Liver (tissue), 9 donors: ENCODE data around the gene MFSD6. TPM values are rescaled to one million over a fixed set of nuclear protein-coding genes. Genes with fewer than 3 reads are reported as not detected.

ENCODE experiments used
- DNase-seq: peaks from one replicate; pipeline ENCODE4 v3.0.0-alpha.2; 2017; ENCODE audit warnings: low spot score
- H3K27ac ChIP-seq, 2 donors: one replicate each; pipeline ENCODE4 v1.7.0; 2013; ENCODE audit warnings: inconsistent platforms in 2 of 2, low read length in 2 of 2, control low read depth in 1 of 2, low read depth in 1 of 2, mild to moderate bottlenecking in 1 of 2
- H3K27me3 ChIP-seq, 4 donors: one replicate each; pipeline versions ENCODE4 v1.6.1 to v1.7.0; 2013; ENCODE audit warnings: low read length in 3 of 4, inconsistent platforms in 1 of 4, mild to moderate bottlenecking in 1 of 4, moderate library complexity in 1 of 4; ENCODE audit not compliant: control insufficient read depth in 4 of 4, insufficient read depth in 4 of 4
- H3K36me3 ChIP-seq, 4 donors: one replicate each; pipeline versions ENCODE4 v1.6.1 to v1.7.0; 2013; ENCODE audit warnings: low read length in 3 of 4, mild to moderate bottlenecking in 3 of 4, low read depth in 1 of 4, moderate library complexity in 1 of 4; ENCODE audit not compliant: control insufficient read depth in 4 of 4, insufficient read depth in 3 of 4
- H3K4me1 ChIP-seq, 4 donors: one replicate each; pipeline versions ENCODE4 v1.6.1 to v1.7.0; 2013; ENCODE audit warnings: low read length in 3 of 4, mild to moderate bottlenecking in 3 of 4, moderate library complexity in 1 of 4; ENCODE audit not compliant: control insufficient read depth in 4 of 4, insufficient read depth in 4 of 4
- H3K4me3 ChIP-seq, 3 donors: one replicate each; pipeline versions ENCODE4 v1.6.1 to v1.7.0; 2013; ENCODE audit warnings: low read length in 3 of 3, control low read depth in 1 of 3, low read depth in 1 of 3, mild to moderate bottlenecking in 1 of 3
- H3K9ac ChIP-seq, 2 donors: one replicate each; pipeline ENCODE4 v1.7.0; 2013; ENCODE audit warnings: low read length in 2 of 2, mild to moderate bottlenecking in 2 of 2, moderate library complexity in 2 of 2, control low read depth in 1 of 2, low read depth in 1 of 2
- H3K9me3 ChIP-seq, 4 donors: one replicate each; pipeline versions ENCODE4 v1.6.1 to v1.7.0; 2013; ENCODE audit warnings: low read length in 3 of 4; ENCODE audit not compliant: control insufficient read depth in 4 of 4
- ATF3 ChIP-seq: IDR thresholded peaks from 2 replicates; pipeline ENCODE4 v1.6.1; 2016; ENCODE audit warnings: antibody characterized with exemption
- FOXA2 ChIP-seq: IDR thresholded peaks from 2 replicates; pipeline ENCODE4 v1.6.1; 2016; ENCODE audit warnings: antibody characterized with exemption
- HNF4A ChIP-seq, 2 donors: conservative IDR thresholded peaks; 2 replicates each; pipeline ENCODE4 v1.6.1; 2016; ENCODE audit warnings: antibody characterized with exemption in 2 of 2, mild to moderate bottlenecking in 2 of 2
- JUND ChIP-seq, 2 donors: IDR thresholded peaks; 2 replicates each; pipeline ENCODE4 v1.6.1; 2016; ENCODE audit warnings: antibody characterized with exemption in 2 of 2
- MAX ChIP-seq: IDR thresholded peaks from 2 replicates; pipeline ENCODE4 v1.6.1; 2016; ENCODE audit warnings: antibody characterized with exemption
- NR2F2 ChIP-seq: IDR thresholded peaks from 2 replicates; pipeline ENCODE4 v1.6.1; 2016; ENCODE audit warnings: antibody characterized with exemption
- RAD21 ChIP-seq, 2 donors: IDR thresholded peaks; 2 replicates each; pipeline ENCODE4 v1.6.1; 2016; ENCODE audit warnings: antibody characterized with exemption in 2 of 2, mild to moderate bottlenecking in 2 of 2
- RXRA ChIP-seq, 2 donors: IDR thresholded peaks; 2 replicates each; pipeline ENCODE4 v1.6.1; 2017 to 2018; ENCODE audit warnings: antibody characterized with exemption in 2 of 2, mild to moderate bottlenecking in 1 of 2
- SP1 ChIP-seq: IDR thresholded peaks from 2 replicates; pipeline ENCODE4 v1.6.1; 2018; ENCODE audit warnings: antibody characterized with exemption, mild to moderate bottlenecking
- TAF1 ChIP-seq: conservative IDR thresholded peaks from 2 replicates; pipeline ENCODE4 v1.6.1; 2016; ENCODE audit warnings: antibody characterized with exemption, mild to moderate bottlenecking
- YY1 ChIP-seq: IDR thresholded peaks from 2 replicates; pipeline ENCODE4 v1.6.1; 2016; ENCODE audit warnings: antibody characterized with exemption, mild to moderate bottlenecking
- ZBTB33 ChIP-seq: IDR thresholded peaks from 2 replicates; pipeline ENCODE4 v1.6.1; 2016; ENCODE audit warnings: antibody characterized with exemption
- WGBS: extraction: QIAGEN DNeasy Blood & Tissue Kit; methylation state at CpG from one replicate; pipeline ENCODE4 v1.1.7; 2013; 5-methylcytosine and 5-hydroxymethylcytosine counted together
- polyA plus RNA-seq, 2 donors: library from polyadenylated mRNA; stranded (reverse) in 1 of 2; unstranded in 1 of 2; fragments of 200-250 nt in 1 of 2; fragments of >200 nt in 1 of 2; fragmentation: Nextera tagmentation in 1 of 2; extraction: Ambion mirVana in 1 of 2; gene quantifications; one replicate each; pipeline versions ENCODE4 v1.2.1 to v1.2.3, GENCODE V29; 2013 to 2015
- total RNA-seq, 2 donors: library from RNA; depleted of rRNA; stranded (reverse); fragments of >200 nt; gene quantifications; one replicate each; pipeline ENCODE4 v1.2.3, GENCODE V29; 2014
- TF ChIP-seq, protein P1 (sequence below): IDR thresholded peaks from 2 replicates; pipeline ENCODE4 v1.6.1; 2016; ENCODE audit warnings: antibody characterized with exemption, mild to moderate bottlenecking
- donor health status: healthy.
- donor health status: healthy.
- donor health status: healthy.
- donor health status: healthy.
- donor health status: healthy.

MFSD6 gene
- total and polyA plus RNA-seq, 4 donors: 0.83 to 9.5 (median 2.4) TPM

GRCh38 chr2:190376591-190377245 lies 31.4 kb upstream of the MFSD6 start:
- Histone ChIP-seq H3K36me3 (no peaks in the 10 kb centered on the region), H3K4me3 (no peak overlapping the region), H3K9ac (peak overlapping the region in 1 of 2 donors; percentile 16), H3K27ac (peak overlapping the region; percentile 1 to 35), H3K4me1 (peaks cover 1 to 17% (median 10%) of the 10 kb centered on the region in 4 donors), H3K27me3 (no peaks in the 10 kb centered on the region), H3K9me3 (no peaks in the 10 kb centered on the region)
- DNase-seq: no peak
- TF ChIP-seq ATF3 (no peak), MAX (no peak), YY1 (peak; percentile 25), JUND (IDR thresholded peaks at IDR 0.05) (peak in 1 of 2 donors; percentile 38), RXRA (IDR thresholded peaks at IDR 0.05) (peak; percentile 33 to 34), SP1 (peak; percentile 77), NR2F2 (no peak), FOXA2 (no peak), HNF4A (conservative IDR thresholded peaks at IDR 0.05) (peak; percentile 64 to 78), ZBTB33 (peak; percentile 19), RAD21 (IDR thresholded peaks at IDR 0.05) (peak in 1 of 2 donors; percentile 52)
- TF ChIP-seq, protein P1, sequence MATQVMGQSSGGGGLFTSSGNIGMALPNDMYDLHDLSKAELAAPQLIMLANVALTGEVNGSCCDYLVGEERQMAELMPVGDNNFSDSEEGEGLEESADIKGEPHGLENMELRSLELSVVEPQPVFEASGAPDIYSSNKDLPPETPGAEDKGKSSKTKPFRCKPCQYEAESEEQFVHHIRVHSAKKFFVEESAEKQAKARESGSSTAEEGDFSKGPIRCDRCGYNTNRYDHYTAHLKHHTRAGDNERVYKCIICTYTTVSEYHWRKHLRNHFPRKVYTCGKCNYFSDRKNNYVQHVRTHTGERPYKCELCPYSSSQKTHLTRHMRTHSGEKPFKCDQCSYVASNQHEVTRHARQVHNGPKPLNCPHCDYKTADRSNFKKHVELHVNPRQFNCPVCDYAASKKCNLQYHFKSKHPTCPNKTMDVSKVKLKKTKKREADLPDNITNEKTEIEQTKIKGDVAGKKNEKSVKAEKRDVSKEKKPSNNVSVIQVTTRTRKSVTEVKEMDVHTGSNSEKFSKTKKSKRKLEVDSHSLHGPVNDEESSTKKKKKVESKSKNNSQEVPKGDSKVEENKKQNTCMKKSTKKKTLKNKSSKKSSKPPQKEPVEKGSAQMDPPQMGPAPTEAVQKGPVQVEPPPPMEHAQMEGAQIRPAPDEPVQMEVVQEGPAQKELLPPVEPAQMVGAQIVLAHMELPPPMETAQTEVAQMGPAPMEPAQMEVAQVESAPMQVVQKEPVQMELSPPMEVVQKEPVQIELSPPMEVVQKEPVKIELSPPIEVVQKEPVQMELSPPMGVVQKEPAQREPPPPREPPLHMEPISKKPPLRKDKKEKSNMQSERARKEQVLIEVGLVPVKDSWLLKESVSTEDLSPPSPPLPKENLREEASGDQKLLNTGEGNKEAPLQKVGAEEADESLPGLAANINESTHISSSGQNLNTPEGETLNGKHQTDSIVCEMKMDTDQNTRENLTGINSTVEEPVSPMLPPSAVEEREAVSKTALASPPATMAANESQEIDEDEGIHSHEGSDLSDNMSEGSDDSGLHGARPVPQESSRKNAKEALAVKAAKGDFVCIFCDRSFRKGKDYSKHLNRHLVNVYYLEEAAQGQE: no peak
- 50% methylated on average over 3 of the region's 3 CpGs for WGBS

DNA sequence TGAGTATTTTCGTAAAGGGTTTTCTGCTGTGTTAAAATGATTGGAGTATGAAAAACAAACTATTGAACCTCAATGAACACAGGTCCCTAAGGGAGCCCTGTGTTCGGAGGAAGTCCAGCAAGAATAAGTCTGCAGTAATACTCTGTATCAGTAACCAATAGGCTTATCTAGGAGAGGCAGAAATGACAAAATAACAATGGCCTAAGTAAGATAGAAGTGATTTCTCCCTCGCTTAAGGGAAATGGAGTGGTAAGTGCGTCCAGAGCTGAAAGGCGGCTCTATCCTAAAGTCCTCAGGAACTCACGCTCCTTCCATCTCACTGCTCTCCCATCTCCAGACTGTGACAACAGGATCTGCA lies 29.3 kb upstream of the MFSD6 start:
- H3K27me3 ChIP-seq: no peaks in the 10 kb centered on the region
- TF ChIP-seq RXRA (IDR thresholded peaks at IDR 0.05): no peak
- no peak for TF ChIP-seq TAF1
- TF ChIP-seq ATF3: no peak
- TF ChIP-seq HNF4A (conservative IDR thresholded peaks at IDR 0.05): no peak
- no peaks in the 10 kb centered on the region for H3K36me3 ChIP-seq
- DNase-seq: no peak
- 94% methylated on average over 6 of the region's 6 CpGs for WGBS
- H3K9me3 ChIP-seq: no peaks in the 10 kb centered on the region
- no peak overlapping the region for H3K9ac ChIP-seq
- no peak overlapping the region for H3K27ac ChIP-seq
- peaks cover 1 to 14% (median 6%) of the 10 kb centered on the region in 4 donors for H3K4me1 ChIP-seq
- no peak overlapping the region for H3K4me3 ChIP-seq
